ENCODE measurements around the gene BRCA2. TPM values are rescaled to one million over a fixed set of nuclear protein-coding genes. Genes with fewer than 3 reads are reported as not detected.

Gene BRCA2
- total and polyA plus RNA-seq, 2 experiments from 2014 or later, result 3.3 to 5.2 TPM

DNA sequence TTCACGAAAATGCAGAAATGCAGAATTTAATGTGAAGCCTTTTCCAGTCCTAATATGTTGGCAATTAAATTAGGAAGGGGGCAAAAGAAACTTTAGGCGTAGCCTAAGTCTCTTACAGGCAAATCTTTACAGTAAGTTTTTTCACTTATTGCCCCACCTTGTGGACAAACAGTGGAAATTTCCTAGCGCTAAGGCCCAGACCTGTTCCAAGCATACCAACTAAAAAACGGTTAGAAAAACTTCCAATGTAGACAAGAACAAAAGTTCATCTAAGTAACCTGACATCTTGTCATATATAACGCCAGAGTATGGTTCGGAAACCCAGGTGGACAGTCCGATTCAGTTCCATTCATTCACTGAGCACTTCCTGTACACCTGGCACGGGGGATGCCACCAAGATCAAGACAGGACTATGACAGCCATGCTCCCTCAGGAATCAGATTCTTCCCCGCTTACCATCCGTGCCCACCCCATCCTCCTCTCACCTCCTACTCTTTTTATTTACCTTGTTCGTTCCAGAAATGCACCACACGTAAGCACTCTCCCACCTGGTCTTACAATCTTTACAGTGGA is 5.1 kb upstream of the BRCA2 start:
- no peaks in the 10 kb centered on the region for H3K9me3 ChIP-seq (ENCODE audit: low read depth)
- H3K27me3 ChIP-seq, result no peaks in the 10 kb centered on the region
- H3K4me3 ChIP-seq, result no peak overlapping the region
- DNase-seq (ENCODE audit: low read depth in 1 of 2, low spot score in 1 of 2), result peak; percentile 70 to 81
- no peaks in the 10 kb centered on the region for H3K36me3 ChIP-seq
- H3K27ac ChIP-seq, result no peak overlapping the region
- TF ChIP-seq, protein P1, sequence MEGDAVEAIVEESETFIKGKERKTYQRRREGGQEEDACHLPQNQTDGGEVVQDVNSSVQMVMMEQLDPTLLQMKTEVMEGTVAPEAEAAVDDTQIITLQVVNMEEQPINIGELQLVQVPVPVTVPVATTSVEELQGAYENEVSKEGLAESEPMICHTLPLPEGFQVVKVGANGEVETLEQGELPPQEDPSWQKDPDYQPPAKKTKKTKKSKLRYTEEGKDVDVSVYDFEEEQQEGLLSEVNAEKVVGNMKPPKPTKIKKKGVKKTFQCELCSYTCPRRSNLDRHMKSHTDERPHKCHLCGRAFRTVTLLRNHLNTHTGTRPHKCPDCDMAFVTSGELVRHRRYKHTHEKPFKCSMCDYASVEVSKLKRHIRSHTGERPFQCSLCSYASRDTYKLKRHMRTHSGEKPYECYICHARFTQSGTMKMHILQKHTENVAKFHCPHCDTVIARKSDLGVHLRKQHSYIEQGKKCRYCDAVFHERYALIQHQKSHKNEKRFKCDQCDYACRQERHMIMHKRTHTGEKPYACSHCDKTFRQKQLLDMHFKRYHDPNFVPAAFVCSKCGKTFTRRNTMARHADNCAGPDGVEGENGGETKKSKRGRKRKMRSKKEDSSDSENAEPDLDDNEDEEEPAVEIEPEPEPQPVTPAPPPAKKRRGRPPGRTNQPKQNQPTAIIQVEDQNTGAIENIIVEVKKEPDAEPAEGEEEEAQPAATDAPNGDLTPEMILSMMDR (IDR thresholded peaks at IDR 0.05; ENCODE audit: low read depth, low read length), result peak; percentile 69
- no peaks in the 10 kb centered on the region for H3K4me1 ChIP-seq (ENCODE audit: low read depth)

DNA sequence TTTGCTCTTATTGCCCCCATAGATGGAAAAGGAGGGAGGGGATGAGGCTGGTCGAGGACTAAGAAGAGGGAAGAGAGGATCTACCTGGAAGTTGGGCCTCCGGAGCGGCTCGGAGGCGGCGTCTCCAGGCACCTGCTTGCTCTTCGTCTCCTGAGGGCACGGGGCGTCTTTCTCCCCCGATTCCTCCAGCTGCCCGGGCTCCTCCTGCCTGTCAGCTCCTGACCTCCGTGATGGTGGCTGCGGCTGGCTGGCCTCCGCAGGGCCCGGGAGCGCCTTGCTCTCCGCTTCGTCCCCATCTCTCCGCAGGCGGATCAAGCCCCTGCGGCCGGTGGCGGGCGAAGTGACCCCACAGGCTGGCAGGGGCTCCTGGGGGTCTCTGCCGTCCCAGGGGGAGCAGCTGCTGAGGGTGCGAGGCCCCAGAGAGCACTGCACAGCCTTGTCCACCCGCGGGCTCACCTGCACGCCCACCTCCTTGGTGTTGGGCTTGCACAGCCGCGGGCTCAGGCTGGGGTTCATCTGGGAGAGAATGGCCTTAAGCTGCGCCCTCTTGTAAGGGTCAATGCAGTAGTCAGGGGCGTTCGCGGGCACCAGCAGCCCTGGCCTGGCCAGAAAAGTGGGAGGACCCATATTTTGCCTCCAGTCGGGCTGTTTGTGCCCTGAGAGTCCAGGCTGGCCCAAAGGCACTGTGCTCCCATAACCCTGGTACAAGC is 4.0 kb upstream of the BRCA2 start:
- no peak overlapping the region for H3K4me3 ChIP-seq
- TF ChIP-seq, protein P1 (IDR thresholded peaks at IDR 0.05; ENCODE audit: low read depth, low read length), result no peak
- no peaks in the 10 kb centered on the region for H3K36me3 ChIP-seq
- DNase-seq (ENCODE audit: low read depth in 1 of 2, low spot score in 1 of 2), result no peak
- H3K27ac ChIP-seq, result no peak overlapping the region
- H3K27me3 ChIP-seq, result no peaks in the 10 kb centered on the region
- no peaks in the 10 kb centered on the region for H3K4me1 ChIP-seq (ENCODE audit: low read depth)
- no peaks in the 10 kb centered on the region for H3K9me3 ChIP-seq (ENCODE audit: low read depth)

DNA sequence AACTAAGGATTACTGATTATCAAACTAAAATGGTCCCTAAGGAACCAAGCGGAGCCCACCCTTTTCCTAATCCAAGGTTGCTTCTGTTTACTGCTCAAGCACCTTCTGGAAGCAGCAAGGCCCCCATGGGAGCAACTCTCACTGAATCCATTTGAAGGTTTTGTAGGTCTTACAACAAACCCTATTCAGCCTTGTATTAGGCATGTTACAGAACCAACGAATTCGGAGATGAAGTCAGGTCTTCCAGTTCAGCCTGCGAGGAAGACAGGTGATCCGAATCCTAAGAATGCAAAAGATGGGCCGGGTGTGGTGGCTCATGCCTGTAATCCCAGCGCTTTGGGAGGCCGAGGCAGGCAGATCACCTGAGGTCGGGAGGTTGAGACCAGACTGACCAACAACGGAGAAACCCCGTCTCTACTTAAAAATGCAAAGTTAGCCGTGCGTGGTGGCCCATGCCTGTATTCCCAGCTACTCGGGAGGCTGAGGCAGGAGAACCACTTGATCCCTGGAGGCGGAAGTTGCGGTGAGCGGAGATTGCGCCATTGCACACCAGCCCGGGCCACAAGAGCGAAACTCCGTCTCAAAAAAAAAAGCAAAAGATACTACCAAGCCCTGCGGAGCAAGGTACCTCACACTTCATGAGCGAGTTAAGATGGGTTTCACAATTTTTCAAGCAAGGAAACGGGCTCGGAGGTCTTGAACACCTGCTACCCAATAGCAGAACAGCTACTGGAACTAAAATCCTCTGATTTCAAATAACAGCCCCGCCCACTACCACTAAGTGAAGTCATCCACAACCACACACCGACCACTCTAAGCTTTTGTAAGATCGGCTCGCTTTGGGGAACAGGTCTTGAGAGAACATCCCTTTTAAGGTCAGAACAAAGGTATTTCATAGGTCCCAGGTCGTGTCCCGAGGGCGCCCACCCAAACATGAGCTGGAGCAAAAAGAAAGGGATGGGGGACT is 754 bp upstream of the BRCA2 start:
- H3K27me3 ChIP-seq, result no peaks in the 10 kb centered on the region
- no peaks in the 10 kb centered on the region for H3K9me3 ChIP-seq (ENCODE audit: low read depth)
- TF ChIP-seq, protein P1 (IDR thresholded peaks at IDR 0.05; ENCODE audit: low read depth, low read length), result no peak
- peak overlapping the region; percentile 58 for H3K4me3 ChIP-seq
- DNase-seq (ENCODE audit: low read depth in 1 of 2, low spot score in 1 of 2), result peak; percentile 19 to 66
- H3K27ac ChIP-seq, result peak overlapping the region; percentile 85
- no peaks in the 10 kb centered on the region for H3K36me3 ChIP-seq
- H3K4me1 ChIP-seq (ENCODE audit: low read depth), result no peaks in the 10 kb centered on the region

DNA sequence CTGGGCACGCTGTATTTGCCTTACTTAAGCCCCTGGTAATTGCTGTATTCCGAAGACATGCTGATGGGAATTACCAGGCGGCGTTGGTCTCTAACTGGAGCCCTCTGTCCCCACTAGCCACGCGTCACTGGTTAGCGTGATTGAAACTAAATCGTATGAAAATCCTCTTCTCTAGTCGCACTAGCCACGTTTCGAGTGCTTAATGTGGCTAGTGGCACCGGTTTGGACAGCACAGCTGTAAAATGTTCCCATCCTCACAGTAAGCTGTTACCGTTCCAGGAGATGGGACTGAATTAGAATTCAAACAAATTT is 676 bp downstream of the BRCA2 start:
- H3K36me3 ChIP-seq, result no peaks in the 10 kb centered on the region
- H3K9me3 ChIP-seq (ENCODE audit: low read depth), result no peaks in the 10 kb centered on the region
- DNase-seq (ENCODE audit: low read depth in 1 of 2, low spot score in 1 of 2), result no peak
- no peaks in the 10 kb centered on the region for H3K4me1 ChIP-seq (ENCODE audit: low read depth)
- H3K27ac ChIP-seq, result peak overlapping the region; percentile 85
- H3K4me3 ChIP-seq, result peak overlapping the region; percentile 58
- TF ChIP-seq, protein P1 (IDR thresholded peaks at IDR 0.05; ENCODE audit: low read depth, low read length), result no peak
- H3K27me3 ChIP-seq, result no peaks in the 10 kb centered on the region

DNA sequence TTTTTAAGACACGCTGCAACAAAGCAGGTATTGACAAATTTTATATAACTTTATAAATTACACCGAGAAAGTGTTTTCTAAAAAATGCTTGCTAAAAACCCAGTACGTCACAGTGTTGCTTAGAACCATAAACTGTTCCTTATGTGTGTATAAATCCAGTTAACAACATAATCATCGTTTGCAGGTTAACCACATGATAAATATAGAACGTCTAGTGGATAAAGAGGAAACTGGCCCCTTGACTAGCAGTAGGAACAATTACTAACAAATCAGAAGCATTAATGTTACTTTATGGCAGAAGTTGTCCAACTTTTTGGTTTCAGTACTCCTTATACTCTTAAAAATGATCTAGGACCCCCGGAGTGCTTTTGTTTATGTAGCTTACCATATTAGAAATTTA is 1.2 kb downstream of the BRCA2 start:
- no peaks in the 10 kb centered on the region for H3K36me3 ChIP-seq
- peak overlapping the region; percentile 58 for H3K4me3 ChIP-seq
- no peaks in the 10 kb centered on the region for H3K4me1 ChIP-seq (ENCODE audit: low read depth)
- DNase-seq (ENCODE audit: low read depth in 1 of 2, low spot score in 1 of 2), result no peak
- H3K27me3 ChIP-seq, result no peaks in the 10 kb centered on the region
- no peaks in the 10 kb centered on the region for H3K9me3 ChIP-seq (ENCODE audit: low read depth)
- no peak overlapping the region for H3K27ac ChIP-seq
- TF ChIP-seq, protein P1 (IDR thresholded peaks at IDR 0.05; ENCODE audit: low read depth, low read length), result no peak

Measured in cardiac muscle cell (in vitro differentiated cells and primary cell).